ENCODE data around the gene BOD1.

BOD1 gene

DNA sequence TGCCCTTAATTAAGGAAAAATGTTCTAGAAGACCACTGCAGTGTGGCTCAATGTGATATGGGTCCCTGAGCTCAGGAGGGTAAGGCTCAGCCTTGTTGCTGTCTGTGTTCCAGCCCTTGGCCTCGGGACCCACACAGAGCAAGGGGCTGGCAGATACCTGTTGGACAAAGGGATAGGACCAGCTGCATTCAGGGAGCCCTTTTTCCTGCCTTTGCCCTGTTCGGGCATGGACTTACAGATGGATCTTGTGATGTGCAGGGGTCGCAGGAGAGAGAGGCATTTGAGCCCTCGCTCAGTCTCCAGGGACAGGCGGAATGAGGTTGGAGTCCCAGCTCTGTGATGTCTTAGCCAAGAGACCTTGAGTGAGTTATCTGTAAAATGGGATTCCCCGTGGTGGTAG, 12.1 kb upstream of the BOD1 start:
- H3K27ac ChIP-seq: no peak overlapping the region

GRCh38 chr5:173627860-173628392, 11.5 kb upstream of the BOD1 start:
- no peak overlapping the region for H3K27ac ChIP-seq
- TF ChIP-seq CTCF (conservative IDR thresholded peaks at IDR 0.05): no peak

More for the DNA sequence above, 12.1 kb upstream of the BOD1 start:
- no peak for TF ChIP-seq CTCF (conservative IDR thresholded peaks at IDR 0.05)

DNA sequence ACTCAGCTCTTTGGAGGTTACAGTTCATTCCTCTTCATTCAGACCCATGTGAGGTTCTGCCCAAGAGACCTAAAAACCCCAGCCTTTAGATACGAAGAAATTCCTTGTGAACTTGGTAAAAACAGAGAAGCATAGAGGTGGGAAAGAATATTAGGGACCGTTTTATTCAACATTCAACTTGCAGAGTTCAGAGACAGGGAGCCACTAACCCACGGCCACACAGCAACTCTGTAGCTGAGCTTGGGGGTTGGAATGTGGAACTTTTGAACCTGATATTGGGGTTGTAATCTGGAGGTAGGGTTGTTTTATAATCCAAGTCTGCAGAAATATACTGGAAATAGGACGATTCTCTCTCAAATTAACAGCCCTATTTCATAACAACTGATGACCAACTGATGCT, 10.8 kb upstream of the BOD1 start:
- no peak overlapping the region for H3K27ac ChIP-seq
- no peak for TF ChIP-seq CTCF (conservative IDR thresholded peaks at IDR 0.05)

DNA sequence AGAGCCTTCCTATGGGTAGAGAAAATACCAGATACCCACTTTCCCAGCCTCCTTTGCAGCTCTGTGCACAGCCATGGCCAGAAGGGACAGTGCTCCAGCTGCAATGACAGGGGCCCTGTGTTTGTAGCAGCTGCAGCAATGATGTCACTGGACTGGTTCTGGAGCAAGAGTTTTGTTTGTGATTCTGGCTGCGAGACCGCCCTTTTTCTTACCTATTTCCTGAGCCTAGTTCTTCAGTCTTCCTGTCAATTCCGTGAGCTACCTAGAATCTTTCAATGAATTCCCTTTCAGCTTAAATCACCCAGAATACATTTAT, 10.0 kb upstream of the BOD1 start:
- no peak overlapping the region for H3K27ac ChIP-seq

DNA sequence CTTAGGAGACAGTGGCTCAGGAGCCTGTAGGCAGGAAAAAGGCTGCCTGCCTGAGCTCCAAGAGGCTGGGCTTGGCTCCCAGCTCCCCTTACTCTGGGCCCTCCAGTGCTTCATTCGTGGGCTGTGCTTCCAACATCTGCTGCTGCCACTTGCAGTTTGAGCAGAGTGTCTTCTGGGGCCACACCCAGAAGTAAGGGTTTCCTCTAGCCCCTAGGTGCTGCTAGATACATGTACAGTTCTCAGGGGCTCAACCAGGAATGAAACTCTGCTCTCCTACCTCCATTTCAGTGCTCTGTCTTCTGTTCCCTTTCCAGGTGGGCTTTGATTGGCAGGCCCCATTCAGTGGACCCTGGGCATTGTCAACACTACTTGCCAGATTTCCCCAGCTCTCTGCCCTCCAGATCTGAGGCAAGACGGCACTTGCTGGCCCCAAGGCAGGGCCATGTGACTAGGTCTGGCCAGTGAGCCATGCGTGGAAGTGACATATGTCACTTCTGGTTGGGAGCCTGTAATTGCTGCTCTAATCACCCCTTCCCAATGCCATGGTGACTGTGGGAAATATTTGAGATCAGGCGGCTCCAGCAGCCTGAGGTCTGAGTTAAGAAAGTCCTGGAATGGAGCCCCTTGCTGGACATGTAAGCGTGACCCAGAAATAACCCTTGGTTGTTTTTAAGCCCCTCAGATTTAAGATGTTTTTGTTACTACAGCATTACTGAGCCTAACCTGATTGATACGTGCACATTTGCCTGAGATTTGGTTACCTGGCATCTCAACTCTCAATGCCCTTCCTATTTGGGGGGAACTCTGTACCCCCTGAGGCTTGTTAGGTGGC, 9.4 kb upstream of the BOD1 start:
- TF ChIP-seq CTCF (conservative IDR thresholded peaks at IDR 0.05): 0 out of 2 replicates have a peak, but pooled peaks have one; percentile 7
- H3K27ac ChIP-seq: no peak overlapping the region

More for the DNA sequence above, 10.0 kb upstream of the BOD1 start:
- TF ChIP-seq CTCF (conservative IDR thresholded peaks at IDR 0.05): no peak

DNA sequence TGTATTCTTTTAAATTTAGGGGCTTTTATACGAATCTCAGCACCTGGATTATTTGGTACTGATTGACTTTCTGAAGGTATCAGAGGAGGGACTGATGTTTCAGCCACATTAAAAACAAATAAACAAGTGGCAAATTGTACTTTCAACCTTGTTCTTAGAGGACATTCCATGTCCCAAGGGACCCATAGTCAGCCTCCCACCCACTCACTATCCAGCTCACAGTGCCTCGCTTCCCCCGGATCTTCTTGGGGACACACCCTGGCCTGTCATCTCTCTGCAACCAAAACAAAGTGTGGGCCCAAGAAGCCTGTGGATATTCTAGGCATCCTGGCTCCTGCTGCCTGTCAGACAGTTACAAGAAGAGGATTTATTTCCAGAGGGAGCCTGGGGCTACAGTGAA, 8.8 kb upstream of the BOD1 start:
- no peak overlapping the region for H3K27ac ChIP-seq
- TF ChIP-seq CTCF (conservative IDR thresholded peaks at IDR 0.05): no peak

DNA sequence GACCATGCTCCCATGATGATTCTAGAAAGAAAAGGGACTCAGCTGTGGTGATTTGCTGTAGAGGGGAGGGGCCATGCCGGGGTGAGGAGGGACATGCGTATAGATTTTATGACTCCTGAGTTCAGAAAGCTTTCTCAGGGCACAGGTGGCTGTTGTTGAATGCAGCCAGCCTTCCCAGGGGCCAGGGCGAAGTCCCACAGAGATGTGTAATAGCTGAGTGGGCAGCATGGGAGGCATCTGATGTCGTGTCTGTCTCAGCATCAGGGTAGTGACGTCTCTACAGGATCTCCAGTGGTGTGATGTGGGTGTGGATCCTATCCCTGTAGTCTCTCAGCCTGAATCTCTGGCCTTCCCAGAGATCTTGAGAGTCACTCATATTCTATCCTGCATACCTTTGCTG, 7.8 kb upstream of the BOD1 start:
- no peak overlapping the region for H3K27ac ChIP-seq
- no peak for TF ChIP-seq CTCF (conservative IDR thresholded peaks at IDR 0.05)
